HL-60 (cell line): ENCODE data around the gene DCAF15.

Source experiments
- DNase-seq, 2 experiments: peaks; one replicate each; pipeline ENCODE4 v3.0.0-alpha.2; 2010 to 2020; ENCODE audit warnings: low read depth in 1 of 2, low spot score in 1 of 2
- H3K27ac ChIP-seq: fragments of 250-450 bp; sonication (Bioruptor Pico); replicated peaks from 2 replicates; pipeline ENCODE4 v1.5.1; 2020; ENCODE audit warnings: mild to moderate bottlenecking, moderate library complexity
- H3K27me3 ChIP-seq: fragments of 250-450 bp; sonication (Bioruptor Pico); 2 replicates; pipeline ENCODE4 v1.5.1; 2021; ENCODE audit warnings: mild to moderate bottlenecking, moderate library complexity; ENCODE audit not compliant: insufficient read depth, poor library complexity, severe bottlenecking
- H3K4me3 ChIP-seq: replicated peaks from 2 replicates; pipeline ENCODE4 v1.5.1; 2011; ENCODE audit warnings: mild to moderate bottlenecking, control low read depth, low read length; ENCODE audit not compliant: insufficient read depth
- CTCF ChIP-seq: IDR thresholded peaks from one replicate; pipeline ENCODE4 v1.5.1; 2011; ENCODE audit warnings: low read length, control low read depth, inconsistent platforms; ENCODE audit not compliant: insufficient read depth
- GABPA ChIP-seq: IDR thresholded peaks from 2 replicates; pipeline ENCODE4 v1.6.1; 2012; ENCODE audit warnings: low read depth
- POLR2AphosphoS5 ChIP-seq: IDR thresholded peaks from 2 replicates; pipeline ENCODE4 v1.6.1; 2012; ENCODE audit warnings: low read depth
- SPI1 ChIP-seq: IDR thresholded peaks from 2 replicates; pipeline ENCODE4 v1.6.1; 2012; ENCODE audit warnings: low read depth, mild to moderate bottlenecking, borderline replicate concordance
- TF ChIP-seq, protein P1 (sequence below): IDR thresholded peaks from 2 replicates; pipeline ENCODE4 v1.6.1; 2012; ENCODE audit warnings: low read depth; ENCODE audit not compliant: insufficient replicate concordance

The DCAF15 gene

GRCh38 chr19:13955662-13956364, 3.5 kb downstream of the DCAF15 start:
- H3K4me3 ChIP-seq: no peak overlapping the region
- H3K27ac ChIP-seq: no peak overlapping the region
- DNase-seq: no peak
- TF ChIP-seq CTCF (no peak), GABPA (no peak), SPI1 (no peak)
- TF ChIP-seq, protein P1, sequence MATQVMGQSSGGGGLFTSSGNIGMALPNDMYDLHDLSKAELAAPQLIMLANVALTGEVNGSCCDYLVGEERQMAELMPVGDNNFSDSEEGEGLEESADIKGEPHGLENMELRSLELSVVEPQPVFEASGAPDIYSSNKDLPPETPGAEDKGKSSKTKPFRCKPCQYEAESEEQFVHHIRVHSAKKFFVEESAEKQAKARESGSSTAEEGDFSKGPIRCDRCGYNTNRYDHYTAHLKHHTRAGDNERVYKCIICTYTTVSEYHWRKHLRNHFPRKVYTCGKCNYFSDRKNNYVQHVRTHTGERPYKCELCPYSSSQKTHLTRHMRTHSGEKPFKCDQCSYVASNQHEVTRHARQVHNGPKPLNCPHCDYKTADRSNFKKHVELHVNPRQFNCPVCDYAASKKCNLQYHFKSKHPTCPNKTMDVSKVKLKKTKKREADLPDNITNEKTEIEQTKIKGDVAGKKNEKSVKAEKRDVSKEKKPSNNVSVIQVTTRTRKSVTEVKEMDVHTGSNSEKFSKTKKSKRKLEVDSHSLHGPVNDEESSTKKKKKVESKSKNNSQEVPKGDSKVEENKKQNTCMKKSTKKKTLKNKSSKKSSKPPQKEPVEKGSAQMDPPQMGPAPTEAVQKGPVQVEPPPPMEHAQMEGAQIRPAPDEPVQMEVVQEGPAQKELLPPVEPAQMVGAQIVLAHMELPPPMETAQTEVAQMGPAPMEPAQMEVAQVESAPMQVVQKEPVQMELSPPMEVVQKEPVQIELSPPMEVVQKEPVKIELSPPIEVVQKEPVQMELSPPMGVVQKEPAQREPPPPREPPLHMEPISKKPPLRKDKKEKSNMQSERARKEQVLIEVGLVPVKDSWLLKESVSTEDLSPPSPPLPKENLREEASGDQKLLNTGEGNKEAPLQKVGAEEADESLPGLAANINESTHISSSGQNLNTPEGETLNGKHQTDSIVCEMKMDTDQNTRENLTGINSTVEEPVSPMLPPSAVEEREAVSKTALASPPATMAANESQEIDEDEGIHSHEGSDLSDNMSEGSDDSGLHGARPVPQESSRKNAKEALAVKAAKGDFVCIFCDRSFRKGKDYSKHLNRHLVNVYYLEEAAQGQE: no peak
- H3K27me3 ChIP-seq: no peaks in the 10 kb centered on the region

DNA sequence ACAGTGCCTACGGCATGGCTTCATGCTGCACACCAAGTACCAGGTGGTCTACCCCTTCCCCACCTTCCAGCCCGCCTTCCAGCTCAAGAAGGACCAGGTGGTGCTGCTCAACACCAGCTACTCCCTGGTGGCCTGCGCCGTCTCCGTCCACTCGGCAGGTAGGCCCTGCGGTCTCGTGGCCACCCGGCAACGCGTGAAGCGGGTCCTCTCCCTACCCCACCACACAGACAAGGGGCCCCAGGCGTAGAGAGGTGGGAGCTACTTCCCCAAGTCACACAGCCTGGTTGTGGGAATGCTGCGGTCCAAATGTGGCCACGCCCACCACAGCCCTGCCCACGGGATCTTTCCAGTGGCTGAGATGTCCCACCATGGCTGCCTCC, 4.0 kb downstream of the DCAF15 start:
- DNase-seq: no peak

DNA sequence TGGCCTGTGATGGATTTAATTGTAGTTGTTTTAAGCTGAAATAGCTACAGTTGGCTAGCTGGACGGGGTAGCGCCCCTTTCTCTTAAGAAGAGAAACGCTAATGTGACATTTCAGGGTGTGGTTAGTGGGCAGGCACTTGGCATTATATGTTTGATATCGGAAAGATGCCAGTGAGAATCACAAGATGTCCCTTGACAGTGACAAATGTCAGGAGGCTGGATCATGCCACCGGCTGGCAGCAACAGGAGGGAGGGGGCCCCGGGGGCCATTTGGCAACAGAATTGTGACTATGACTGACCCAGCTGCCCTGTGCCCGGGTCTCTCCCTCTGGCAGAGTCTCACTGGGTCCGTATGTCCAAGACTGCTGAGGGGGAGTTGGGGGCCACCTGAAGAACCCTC, 4.7 kb downstream of the DCAF15 start:
- H3K4me3 ChIP-seq: no peak overlapping the region
- no peak for DNase-seq
- H3K27me3 ChIP-seq: no peaks in the 10 kb centered on the region
- no peak overlapping the region for H3K27ac ChIP-seq
- TF ChIP-seq GABPA (no peak), SPI1 (no peak), POLR2AphosphoS5 (no peak), CTCF (no peak)
- TF ChIP-seq, protein P1: no peak

More for the DNA sequence above, 4.0 kb downstream of the DCAF15 start:
- H3K27me3 ChIP-seq: no peaks in the 10 kb centered on the region
- no peak overlapping the region for H3K4me3 ChIP-seq
- TF ChIP-seq POLR2AphosphoS5 (no peak), GABPA (no peak), SPI1 (no peak), CTCF (no peak)
- TF ChIP-seq, protein P1: no peak
- H3K27ac ChIP-seq: no peak overlapping the region
